ENCODE measurements around the gene AKT3. TPM values are rescaled to one million over a fixed set of nuclear protein-coding genes. Genes with fewer than 3 reads are reported as not detected.
A peak's percentile ranks its signal among the peaks of the same experiment; 100 is the strongest.

The AKT3 gene
- total RNA-seq, 1 experiment from 2014 or later = 31.9 TPM

GRCh38 chr1:243848858-243849420 lies 1.1 kb downstream of the AKT3 start:
- ChIA-PET CTCF (interaction anchor here (0.5 to 0.6 kb wide), 2 partner anchors 138 to 1194 kb away, joined by 3 read pairs; no protein-coding TSS in a partner anchor), POLR2A (interaction anchor here (0.6 to 4.0 kb wide), 17 partner anchors 9 to 601 kb away, joined by 3 to 34 read pairs (median 3); partner anchors contain the start of gene ZBTB18)
- H3K27ac Mint-ChIP-seq (ENCODE audit: low read depth, unreplicated experiment) = peak overlapping the region; percentile 77
- TF ChIP-seq CTCF (IDR thresholded peaks at IDR 0.05; ENCODE audit: unreplicated experiment) = no peak
- TSS peak; percentile 42 for BruUV-seq (replicated peaks)
- H3K9me3 Mint-ChIP-seq (ENCODE audit: unreplicated experiment) = no peaks in the 10 kb centered on the region
- peaks cover 20% of the 10 kb centered on the region for H3K4me1 Mint-ChIP-seq (ENCODE audit: insufficient read depth, unreplicated experiment)
- peak overlapping the region; percentile 88 for H3K4me3 Mint-ChIP-seq (ENCODE audit: unreplicated experiment)
- intact Hi-C loops (cut with micrococcal nuclease) = loop anchor here (1.0 to 2.0 kb wide), 2 partner anchors 50 to 199 kb away; no protein-coding TSS in a partner anchor
- H3K27me3 Mint-ChIP-seq (ENCODE audit: insufficient read depth, unreplicated experiment) = peaks cover 53% of the 10 kb centered on the region
- peak; percentile 65 for DNase-seq (ENCODE audit: unreplicated experiment)
- H3K36me3 Mint-ChIP-seq (ENCODE audit: insufficient read depth, unreplicated experiment) = no peaks in the 10 kb centered on the region

- no peak for TF ChIP-seq CTCF (IDR thresholded peaks at IDR 0.05; ENCODE audit: unreplicated experiment)
- no peaks in the 10 kb centered on the region for H3K9me3 Mint-ChIP-seq (ENCODE audit: unreplicated experiment)
- H3K27ac Mint-ChIP-seq (ENCODE audit: low read depth, unreplicated experiment) = no peak overlapping the region
- ChIA-PET CTCF (interaction anchor here (0.5 to 0.6 kb wide), 2 partner anchors 138 to 1195 kb away, joined by 3 read pairs; no protein-coding TSS in a partner anchor), POLR2A (interaction anchor here (0.6 to 4.0 kb wide), 17 partner anchors 8 to 601 kb away, joined by 3 to 34 read pairs (median 3); partner anchors contain the start of gene ZBTB18)
- peaks cover 53% of the 10 kb centered on the region for H3K27me3 Mint-ChIP-seq (ENCODE audit: insufficient read depth, unreplicated experiment)
- intact Hi-C loops (cut with micrococcal nuclease) = loop anchor here (2.0 kb wide), 1 partner anchor 50 kb away; no protein-coding TSS in a partner anchor
- H3K4me1 Mint-ChIP-seq (ENCODE audit: insufficient read depth, unreplicated experiment) = peaks cover 20% of the 10 kb centered on the region
- DNase-seq (ENCODE audit: unreplicated experiment) = no peak
- peak overlapping the region; percentile 88 for H3K4me3 Mint-ChIP-seq (ENCODE audit: unreplicated experiment)
- no TSS peak for BruUV-seq (replicated peaks)
- no peaks in the 10 kb centered on the region for H3K36me3 Mint-ChIP-seq (ENCODE audit: insufficient read depth, unreplicated experiment)
These were observed 1.7 kb downstream of the AKT3 start for GRCh38 chr1:243848165-243848857.

GRCh38 chr1:243846761-243847160 lies 3.3 kb downstream of the AKT3 start:
- POLR2A ChIA-PET = interaction anchor here (0.9 to 4.0 kb wide), 4 partner anchors 31 to 200 kb away, joined by 3 to 34 read pairs (median 3); no protein-coding TSS in a partner anchor
- peaks cover 41% of the 10 kb centered on the region for H3K27me3 Mint-ChIP-seq (ENCODE audit: insufficient read depth, unreplicated experiment)

More at GRCh38 chr1:243846761-243847160, 3.3 kb downstream of the AKT3 start:
- H3K27ac Mint-ChIP-seq (ENCODE audit: low read depth, unreplicated experiment) = no peak overlapping the region
- no peak for TF ChIP-seq CTCF (IDR thresholded peaks at IDR 0.05; ENCODE audit: unreplicated experiment)
- no TSS peak for BruUV-seq (replicated peaks)
- CTCF ChIA-PET = interaction anchor here (0.9 to 1.1 kb wide), 2 partner anchors 46 to 426 kb away, joined by 4 to 5 read pairs; no protein-coding TSS in a partner anchor
- H3K4me3 Mint-ChIP-seq (ENCODE audit: unreplicated experiment) = no peak overlapping the region
- no peak for DNase-seq (ENCODE audit: unreplicated experiment)
- intact Hi-C loops (cut with micrococcal nuclease) = no loop called here
- no peaks in the 10 kb centered on the region for H3K36me3 Mint-ChIP-seq (ENCODE audit: insufficient read depth, unreplicated experiment)
- H3K4me1 Mint-ChIP-seq (ENCODE audit: insufficient read depth, unreplicated experiment) = peaks cover 27% of the 10 kb centered on the region
- H3K9me3 Mint-ChIP-seq (ENCODE audit: unreplicated experiment) = no peaks in the 10 kb centered on the region

Measured in MCF 10A (cell line).